ENCODE measurements around the gene ST8SIA6. TPM values are rescaled to one million over a fixed set of nuclear protein-coding genes. Genes with fewer than 3 reads are reported as not detected.

The ST8SIA6 gene
- total RNA-seq, 1 experiment from 2014 or later = not detected

DNA sequence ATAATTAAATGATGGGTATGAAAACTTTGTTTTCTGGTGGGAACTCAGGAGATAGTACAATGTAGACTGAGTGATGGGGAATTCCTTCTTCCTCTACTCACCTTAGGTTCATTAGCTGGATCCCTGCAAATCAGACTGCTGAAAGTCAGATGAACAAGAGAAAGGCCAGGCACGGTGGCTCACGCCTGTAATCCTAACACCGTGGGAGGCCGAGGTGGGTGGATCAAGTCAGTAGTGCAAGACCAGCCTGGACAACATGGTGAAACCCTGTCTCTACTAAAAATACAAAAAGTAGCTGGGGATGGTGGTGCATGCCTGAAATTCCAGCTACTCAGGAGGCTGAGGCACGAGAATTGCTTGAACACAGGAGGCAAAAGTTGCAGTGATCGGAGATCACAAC, 28.7 kb upstream of the ST8SIA6 start:
- no peaks in the 10 kb centered on the region for H3K36me3 ChIP-seq (ENCODE audit: insufficient read depth, low read length, poor library complexity, severe bottlenecking)
- H3K4me1 ChIP-seq (ENCODE audit: insufficient read depth, low read length, poor library complexity, severe bottlenecking) = no peaks in the 10 kb centered on the region
- intact Hi-C loops (cut with micrococcal nuclease; ENCODE audit: unreplicated experiment) = no loop called here
- TF ChIP-seq, protein P1, sequence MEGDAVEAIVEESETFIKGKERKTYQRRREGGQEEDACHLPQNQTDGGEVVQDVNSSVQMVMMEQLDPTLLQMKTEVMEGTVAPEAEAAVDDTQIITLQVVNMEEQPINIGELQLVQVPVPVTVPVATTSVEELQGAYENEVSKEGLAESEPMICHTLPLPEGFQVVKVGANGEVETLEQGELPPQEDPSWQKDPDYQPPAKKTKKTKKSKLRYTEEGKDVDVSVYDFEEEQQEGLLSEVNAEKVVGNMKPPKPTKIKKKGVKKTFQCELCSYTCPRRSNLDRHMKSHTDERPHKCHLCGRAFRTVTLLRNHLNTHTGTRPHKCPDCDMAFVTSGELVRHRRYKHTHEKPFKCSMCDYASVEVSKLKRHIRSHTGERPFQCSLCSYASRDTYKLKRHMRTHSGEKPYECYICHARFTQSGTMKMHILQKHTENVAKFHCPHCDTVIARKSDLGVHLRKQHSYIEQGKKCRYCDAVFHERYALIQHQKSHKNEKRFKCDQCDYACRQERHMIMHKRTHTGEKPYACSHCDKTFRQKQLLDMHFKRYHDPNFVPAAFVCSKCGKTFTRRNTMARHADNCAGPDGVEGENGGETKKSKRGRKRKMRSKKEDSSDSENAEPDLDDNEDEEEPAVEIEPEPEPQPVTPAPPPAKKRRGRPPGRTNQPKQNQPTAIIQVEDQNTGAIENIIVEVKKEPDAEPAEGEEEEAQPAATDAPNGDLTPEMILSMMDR (conservative IDR thresholded peaks at IDR 0.05; ENCODE audit: low read depth, low read length) = no peak
- no peaks in the 10 kb centered on the region for H3K27me3 ChIP-seq (replicated peaks; ENCODE audit: insufficient read depth, low read depth, low read length, poor library complexity)
- no peaks in the 10 kb centered on the region for H3K9me3 ChIP-seq (ENCODE audit: low read depth, low read length, poor library complexity, severe bottlenecking)
- H3K27ac ChIP-seq (ENCODE audit: low read depth, low read length, poor library complexity, severe bottlenecking) = no peak overlapping the region
- no TSS peak for BruUV-seq (replicated peaks)
- DNase-seq (ENCODE audit: low spot score) = no peak
- CTCF ChIA-PET = no interaction called here
- POLR2A ChIA-PET (ENCODE audit: low non-redundant PET) = no interaction called here
- no peak overlapping the region for H3K4me3 ChIP-seq (ENCODE audit: low read depth, low read length, poor library complexity, severe bottlenecking)

DNA sequence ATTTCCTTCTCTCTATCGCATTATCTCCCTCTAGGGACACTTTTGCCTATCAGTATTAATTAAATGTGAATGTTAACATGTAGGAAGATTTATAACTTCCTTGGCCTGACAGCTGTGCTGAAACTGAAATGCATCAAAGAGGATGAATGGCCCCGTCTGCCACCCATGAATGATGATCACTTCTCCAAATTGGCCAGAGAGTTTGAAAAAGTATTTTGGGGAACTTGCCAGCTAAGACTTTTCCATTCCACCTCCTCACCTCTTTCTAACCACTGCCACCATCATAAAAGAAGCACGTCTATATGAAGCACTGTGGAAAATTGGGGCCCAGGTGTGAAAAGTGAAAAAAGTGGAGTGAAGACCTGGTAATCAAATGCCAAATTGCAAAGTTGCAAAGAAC, 25.4 kb upstream of the ST8SIA6 start:
- H3K27ac ChIP-seq (ENCODE audit: low read depth, low read length, poor library complexity, severe bottlenecking) = no peak overlapping the region
- POLR2A ChIA-PET (ENCODE audit: low non-redundant PET) = no interaction called here
- no peaks in the 10 kb centered on the region for H3K4me1 ChIP-seq (ENCODE audit: insufficient read depth, low read length, poor library complexity, severe bottlenecking)
- no peak for TF ChIP-seq EZH2 (IDR thresholded peaks at IDR 0.05; ENCODE audit: borderline replicate concordance, low read depth, low read length, poor library complexity, severe bottlenecking)
- TF ChIP-seq, protein P1 (conservative IDR thresholded peaks at IDR 0.05; ENCODE audit: low read depth, low read length) = no peak
- CTCF ChIA-PET = no interaction called here
- H3K27me3 ChIP-seq (replicated peaks; ENCODE audit: insufficient read depth, low read depth, low read length, poor library complexity) = no peaks in the 10 kb centered on the region
- DNase-seq (ENCODE audit: low spot score) = peak; percentile 21
- H3K4me3 ChIP-seq (ENCODE audit: low read depth, low read length, poor library complexity, severe bottlenecking) = no peak overlapping the region
- no peaks in the 10 kb centered on the region for H3K9me3 ChIP-seq (ENCODE audit: low read depth, low read length, poor library complexity, severe bottlenecking)
- intact Hi-C loops (cut with micrococcal nuclease; ENCODE audit: unreplicated experiment) = no loop called here
- no TSS peak for BruUV-seq (replicated peaks)
- H3K36me3 ChIP-seq (ENCODE audit: insufficient read depth, low read length, poor library complexity, severe bottlenecking) = no peaks in the 10 kb centered on the region

- Histone ChIP-seq H3K27me3 (replicated peaks; ENCODE audit: insufficient read depth, low read depth, low read length, poor library complexity) (peaks cover 6% of the 10 kb centered on the region), H3K4me3 (ENCODE audit: low read depth, low read length, poor library complexity, severe bottlenecking) (no peak overlapping the region), H3K36me3 (ENCODE audit: insufficient read depth, low read length, poor library complexity, severe bottlenecking) (no peaks in the 10 kb centered on the region), H3K9me3 (ENCODE audit: low read depth, low read length, poor library complexity, severe bottlenecking) (no peaks in the 10 kb centered on the region), H3K27ac (ENCODE audit: low read depth, low read length, poor library complexity, severe bottlenecking) (no peak overlapping the region), H3K4me1 (ENCODE audit: insufficient read depth, low read length, poor library complexity, severe bottlenecking) (no peaks in the 10 kb centered on the region)
- intact Hi-C loops (cut with micrococcal nuclease; ENCODE audit: unreplicated experiment) = no loop called here
- no TSS peak for BruUV-seq (replicated peaks)
- ChIA-PET POLR2A (ENCODE audit: low non-redundant PET) (no interaction called here), CTCF (no interaction called here)
- no peak for DNase-seq (ENCODE audit: low spot score)
- TF ChIP-seq EZH2 (IDR thresholded peaks at IDR 0.05; ENCODE audit: borderline replicate concordance, low read depth, low read length, poor library complexity, severe bottlenecking) = no peak
- TF ChIP-seq, protein P1 (conservative IDR thresholded peaks at IDR 0.05; ENCODE audit: low read depth, low read length) = no peak
Measured at GRCh38 chr10:17479015-17479615, 24.7 kb upstream of the ST8SIA6 start.

Measured in A673 (cell line).